ENCODE measurements around the gene OPRD1.
"Not testable (repeated sequence)": the region's sequence is repeated elsewhere in the genome, so short reads cannot be mapped to it uniquely, and the experiment has no call there.

Gene OPRD1

GRCh38 chr1:28801461-28801860 lies 10.5 kb upstream of the OPRD1 start:
- DNase-seq (ENCODE audit: low read depth in 2 of 2): no peak

GRCh38 chr1:28803051-28803450 lies 8.9 kb upstream of the OPRD1 start:
- no peak for DNase-seq (ENCODE audit: low read depth in 2 of 2)

GRCh38 chr1:28803662-28804061 lies 8.3 kb upstream of the OPRD1 start:
- no peak for DNase-seq (ENCODE audit: low read depth in 2 of 2)

- no peak for DNase-seq (ENCODE audit: low read depth in 2 of 2)
Observed at GRCh38 chr1:28804071-28804470, 7.9 kb upstream of the OPRD1 start.

DNA sequence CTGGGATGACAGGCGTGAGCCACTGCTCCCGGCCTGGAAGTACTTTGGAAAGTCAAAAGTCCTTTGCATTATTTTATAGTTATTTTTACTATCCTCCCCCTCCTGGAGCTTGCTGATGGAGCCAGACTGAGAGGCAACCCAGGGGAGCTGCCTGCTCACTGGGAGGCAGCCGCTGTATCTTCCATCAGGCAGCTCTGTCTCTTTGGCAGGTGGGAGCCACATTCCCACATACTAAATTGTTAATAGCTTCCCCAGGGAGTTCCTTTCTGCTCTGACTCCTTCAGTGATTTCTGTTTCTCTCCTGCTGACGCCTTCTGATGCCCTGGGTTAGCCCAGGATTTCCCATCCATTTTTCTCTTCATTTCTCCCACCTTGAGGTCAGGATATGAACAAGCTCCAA lies 4.9 kb upstream of the OPRD1 start:
- DNase-seq (ENCODE audit: low read depth in 2 of 2): no peak

GRCh38 chr1:28807986-28808385 lies 4.0 kb upstream of the OPRD1 start:
- DNase-seq (ENCODE audit: low read depth in 2 of 2): no peak

DNA sequence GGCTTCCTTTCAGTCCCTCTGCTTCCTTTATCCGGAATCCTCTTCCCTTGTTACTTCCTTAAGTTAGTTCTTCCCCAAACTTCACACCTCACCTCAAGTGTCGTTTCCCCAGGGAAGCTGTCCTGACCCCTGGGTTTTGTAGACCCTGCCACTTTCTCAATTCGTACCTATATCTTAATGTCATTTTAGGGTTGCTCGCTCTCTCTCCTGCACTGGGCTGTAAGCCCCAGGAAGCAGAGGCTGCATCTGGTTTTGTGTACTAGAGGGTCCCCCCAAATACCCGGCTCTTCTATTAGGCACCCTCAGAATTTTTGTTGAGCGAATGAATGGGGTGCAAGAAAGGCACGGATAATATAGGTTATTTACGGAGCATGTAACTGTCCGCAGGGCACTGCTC lies 603 bp upstream of the OPRD1 start:
- no peak for DNase-seq (ENCODE audit: low read depth in 2 of 2)

DNA sequence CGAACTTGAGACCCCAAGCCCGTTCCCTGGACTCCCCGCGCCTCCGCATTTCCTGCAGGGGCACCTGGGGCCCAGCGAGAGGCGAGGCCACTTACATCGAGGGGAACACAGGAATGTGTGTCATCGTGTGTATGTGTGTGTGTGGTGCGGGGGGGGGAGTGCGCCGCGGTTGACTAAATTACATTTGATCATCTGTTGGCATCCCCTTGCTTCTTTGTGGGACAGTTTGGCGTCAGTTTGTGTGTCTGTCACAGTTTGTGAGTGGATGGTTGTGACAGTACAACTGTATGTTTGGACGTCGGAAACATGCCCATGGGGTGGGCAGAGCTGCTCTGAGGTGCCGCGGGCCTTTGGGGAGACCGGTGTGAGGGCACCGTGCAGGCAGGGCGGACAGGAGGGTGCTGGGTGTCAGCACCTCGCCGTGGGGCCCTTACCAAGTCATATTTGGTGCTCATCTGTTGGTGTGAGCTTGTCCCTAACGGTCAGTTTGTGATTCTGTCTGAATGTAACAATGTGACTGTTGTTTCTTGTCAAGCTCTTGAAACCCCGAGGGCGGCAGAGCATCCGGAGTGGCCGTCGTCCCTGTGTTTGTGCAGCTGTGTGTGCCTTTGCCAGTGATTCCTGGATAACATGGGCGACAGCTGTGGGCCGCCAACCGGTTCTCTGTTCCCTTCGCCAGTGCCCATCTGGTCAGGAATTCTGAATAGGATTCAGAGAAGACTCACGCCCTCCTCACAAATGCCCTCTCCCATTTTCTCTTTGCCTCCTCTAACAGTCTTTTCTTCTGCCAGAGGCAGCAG lies 899 bp downstream of the OPRD1 start:
- no peak for DNase-seq (ENCODE audit: low read depth in 2 of 2)

GRCh38 chr1:28813931-28814465 lies 2.0 kb downstream of the OPRD1 start:
- no peak for DNase-seq (ENCODE audit: low read depth in 2 of 2)

DNA sequence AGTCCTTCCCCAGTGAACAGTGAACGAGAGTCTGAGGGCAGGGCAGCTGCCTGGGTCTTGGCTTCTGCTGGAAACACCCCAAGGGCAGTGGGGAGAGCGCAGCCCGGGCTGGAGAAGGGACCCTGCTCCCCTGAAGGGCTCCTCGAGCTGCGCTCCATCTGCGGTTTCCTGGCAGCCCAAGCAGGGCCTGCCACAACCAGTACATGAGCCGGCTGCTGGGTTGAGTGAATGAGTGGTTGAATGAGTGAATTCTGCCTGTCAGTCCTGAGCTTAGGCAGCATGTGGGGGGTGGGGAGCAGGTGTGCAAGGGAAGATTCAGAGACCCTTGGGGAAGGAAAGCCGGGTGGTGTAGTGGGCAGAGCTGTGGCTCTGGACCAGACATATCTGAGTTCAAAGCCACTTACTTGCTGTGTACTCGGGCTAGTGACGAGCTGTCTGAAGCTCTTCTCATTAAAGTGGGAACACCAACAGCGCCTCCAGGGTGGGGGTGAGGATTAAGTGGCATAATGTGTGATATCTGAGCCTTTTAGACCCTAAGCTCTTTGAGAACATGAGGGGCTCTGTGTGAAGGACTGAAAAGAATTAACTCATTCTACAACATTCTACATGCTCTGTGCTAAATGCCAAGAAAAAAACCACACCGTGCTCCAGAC lies 3.7 kb downstream of the OPRD1 start:
- DNase-seq (ENCODE audit: low read depth in 2 of 2): no peak

GRCh38 chr1:28817133-28817532 lies 5.2 kb downstream of the OPRD1 start:
- DNase-seq (ENCODE audit: low read depth in 2 of 2): no peak

DNA sequence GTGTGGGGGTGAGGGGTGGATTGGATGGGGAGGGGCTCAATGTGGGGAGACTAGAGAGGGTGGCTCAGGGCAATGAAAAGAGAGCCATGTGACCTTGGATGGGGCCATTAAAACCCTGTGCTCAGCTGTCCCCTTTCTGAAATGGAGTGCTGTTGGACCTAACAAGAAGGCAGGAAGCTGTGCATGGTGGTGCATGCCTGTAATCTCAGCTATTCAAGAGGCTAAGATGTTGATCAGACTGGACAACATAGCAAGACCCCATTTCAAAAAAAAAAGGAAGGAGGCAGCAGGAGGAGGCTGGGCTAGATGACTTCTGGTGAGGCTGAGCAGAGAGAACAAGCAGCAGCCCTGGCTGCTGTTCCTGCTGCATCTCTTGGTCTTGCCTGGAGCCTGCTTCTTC lies 7.0 kb downstream of the OPRD1 start:
- no peak for DNase-seq (ENCODE audit: low read depth in 2 of 2)

DNA sequence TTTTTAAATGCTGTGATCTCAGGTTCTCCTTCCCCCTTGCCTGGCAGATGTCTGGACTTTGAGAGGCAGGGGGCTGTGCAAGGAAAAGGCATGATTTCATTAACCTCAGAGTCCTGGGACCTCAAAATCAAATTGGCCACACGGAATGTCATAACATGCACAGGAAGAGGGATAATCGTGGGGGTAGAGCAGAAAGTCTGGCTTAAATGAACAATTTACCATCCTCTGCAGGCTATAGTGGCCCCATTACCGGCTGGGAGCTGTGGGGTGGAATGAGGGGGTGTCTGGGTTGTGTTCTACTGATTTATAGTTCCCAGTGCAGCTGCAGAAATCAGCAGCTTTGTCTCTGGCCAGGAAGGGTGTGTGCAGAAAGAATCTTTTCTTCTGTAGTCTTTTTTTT lies 10.8 kb downstream of the OPRD1 start:
- no peak for DNase-seq (ENCODE audit: low read depth in 2 of 2)

GRCh38 chr1:28824061-28824460 lies 12.1 kb downstream of the OPRD1 start:
- not testable (repeated sequence) for DNase-seq (ENCODE audit: low read depth in 2 of 2)

DNA sequence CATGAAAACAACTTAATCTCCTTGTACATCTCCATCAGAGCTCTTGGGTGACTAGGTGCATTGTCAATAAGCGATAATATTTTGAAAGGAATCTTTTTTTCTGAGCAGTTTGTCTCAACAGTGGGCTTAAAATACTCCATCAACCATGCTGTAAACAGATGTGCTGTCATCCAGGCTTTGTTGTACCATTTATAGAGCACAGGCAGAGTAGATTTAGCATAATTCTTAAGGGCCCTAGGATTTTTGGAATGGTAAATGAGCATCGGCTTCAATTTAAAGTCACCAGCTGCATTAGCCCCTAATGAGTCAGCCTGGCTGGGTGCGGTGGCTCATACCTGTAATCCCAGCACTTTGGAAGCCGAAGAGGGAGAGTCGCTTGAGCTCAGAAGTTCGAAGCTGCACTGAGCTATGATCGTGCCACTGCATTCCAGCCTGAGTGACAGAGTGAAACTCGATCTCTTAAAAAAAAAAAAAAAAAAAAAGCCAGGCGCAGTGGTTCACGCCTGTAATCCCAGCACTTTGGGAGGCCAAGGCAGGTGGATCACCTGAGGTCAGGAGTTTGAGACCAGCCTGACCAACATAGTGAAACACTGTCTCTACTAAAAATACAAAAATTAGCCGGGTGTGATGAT lies 16.4 kb downstream of the OPRD1 start:
- not testable (repeated sequence) for DNase-seq (ENCODE audit: low read depth in 2 of 2)

GRCh38 chr1:28830814-28831213 lies 18.8 kb downstream of the OPRD1 start:
- no peak for DNase-seq (ENCODE audit: low read depth in 2 of 2)

GRCh38 chr1:28832966-28833365 lies 21.0 kb downstream of the OPRD1 start:
- DNase-seq (ENCODE audit: low read depth in 2 of 2): no peak

GRCh38 chr1:28833381-28833780 lies 21.4 kb downstream of the OPRD1 start:
- DNase-seq (ENCODE audit: low read depth in 2 of 2): no peak

DNA sequence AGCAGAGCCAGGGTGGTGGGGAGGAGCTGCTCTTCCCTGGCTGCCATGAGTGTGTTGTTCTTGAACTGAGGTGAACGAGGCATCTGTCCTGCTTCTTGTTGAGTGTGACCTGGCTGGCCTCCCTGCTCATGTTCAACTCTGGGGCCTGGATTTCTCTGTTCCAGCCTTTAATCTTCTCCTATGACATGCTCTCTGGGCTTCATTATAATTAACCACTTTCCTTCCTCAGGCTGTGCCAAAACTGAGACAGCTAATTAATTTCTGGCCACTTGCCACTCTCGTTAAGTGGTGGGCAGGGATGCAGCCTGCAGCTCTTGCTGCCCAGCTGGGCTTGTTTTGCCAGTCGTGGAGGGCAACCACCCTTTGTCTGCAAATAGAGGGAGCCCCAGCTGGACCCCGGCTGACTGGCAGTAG lies 23.3 kb downstream of the OPRD1 start:
- no peak for DNase-seq (ENCODE audit: low read depth in 2 of 2)

DNA sequence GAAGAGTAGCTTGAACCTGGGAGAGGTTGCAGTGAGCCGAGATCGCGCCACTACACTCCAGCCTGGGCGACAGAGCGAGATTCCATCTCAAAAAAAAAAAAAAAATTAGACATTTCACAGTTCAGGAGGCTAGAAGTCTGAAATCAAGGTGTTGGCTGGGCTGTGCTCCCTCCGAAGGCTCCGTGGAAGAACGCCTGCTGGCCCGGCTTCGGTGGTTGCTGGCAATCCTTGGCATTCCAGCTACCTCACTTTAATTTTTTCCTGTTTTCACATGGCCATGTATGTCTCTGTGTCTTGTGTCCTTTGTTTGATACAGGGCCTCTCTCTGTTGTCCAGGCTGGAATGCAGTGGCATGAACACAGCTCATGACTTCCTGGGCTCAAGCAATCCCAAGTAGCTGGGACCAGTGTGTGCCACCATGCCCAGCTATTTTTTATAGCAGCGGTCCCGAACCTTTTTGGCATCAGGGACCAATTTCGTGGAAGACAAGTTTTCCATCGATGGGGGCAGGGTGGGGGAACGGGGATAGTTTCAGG lies 24.5 kb downstream of the OPRD1 start:
- DNase-seq (ENCODE audit: low read depth in 2 of 2): no peak

DNA sequence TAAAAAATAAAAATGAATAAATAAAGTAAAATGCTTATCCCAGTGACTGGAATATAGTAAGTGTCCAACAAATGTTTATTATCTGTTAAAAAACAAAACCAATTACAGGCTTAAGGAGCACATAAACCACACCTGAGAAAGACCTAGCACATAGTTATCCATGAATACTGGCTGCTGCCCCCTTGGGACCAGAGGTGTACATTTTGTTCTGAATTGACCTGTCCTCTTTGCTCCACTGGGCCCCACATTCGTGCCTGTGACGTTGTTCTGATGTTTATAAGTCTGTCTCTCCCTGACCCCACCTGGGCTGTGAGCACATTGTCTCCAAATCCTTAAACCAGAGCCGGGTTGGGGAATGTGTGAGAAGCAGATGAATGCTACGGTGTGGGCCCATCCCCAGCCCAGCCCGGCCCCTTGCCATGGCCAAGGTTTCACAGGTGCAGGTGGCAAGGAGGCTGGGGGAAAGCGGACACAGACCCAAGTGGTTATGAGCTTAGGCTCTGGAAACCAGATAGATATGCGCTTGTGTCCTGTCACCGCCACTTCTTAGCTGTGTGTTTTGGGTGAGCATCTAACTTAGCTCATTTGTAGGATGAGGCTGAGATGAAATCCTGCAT lies 29.1 kb downstream of the OPRD1 start:
- DNase-seq (ENCODE audit: low read depth in 2 of 2): no peak
